HG03571 (cell line): ENCODE measurements around the gene ZDHHC4.
A peak's percentile ranks its signal among the peaks of the same experiment; 100 is the strongest.
"Not testable (repeated sequence)": the region's sequence is repeated elsewhere in the genome, so short reads cannot be mapped to it uniquely, and the experiment has no call there.

ENCODE experiments used
- ATAC-seq: cut with Tn5 transposase; IDR thresholded peaks from one replicate; pipeline ENCODE4 v1.9.1; 2021; ENCODE audit not compliant: unreplicated experiment

The ZDHHC4 gene

GRCh38 chr7:6631605-6632004 is 54.4 kb downstream of the ZDHHC4 start:
- no peak for ATAC-seq

- ATAC-seq: no peak
Measured at GRCh38 chr7:6634021-6634420, 56.8 kb downstream of the ZDHHC4 start.

DNA sequence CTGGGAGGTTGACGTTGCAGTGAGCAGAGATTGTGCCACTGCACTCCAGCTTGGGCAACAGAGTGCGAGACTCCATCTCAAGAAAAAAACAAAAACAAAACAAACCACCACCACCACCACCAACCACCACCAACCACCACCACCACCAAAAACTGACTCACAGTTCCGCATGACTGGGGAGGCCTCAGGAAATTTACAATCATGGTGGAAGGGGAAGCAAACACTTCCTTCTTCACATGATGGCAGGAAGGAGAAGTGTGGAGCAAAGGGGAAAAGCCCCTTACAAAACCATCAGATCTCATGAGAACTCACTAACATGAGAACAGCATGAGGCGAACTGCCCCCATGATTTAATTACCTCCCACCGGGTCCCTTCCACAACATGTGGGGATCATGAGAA is 57.7 kb downstream of the ZDHHC4 start:
- not testable (repeated sequence) for ATAC-seq

- peak; percentile 56 for ATAC-seq
Measured at GRCh38 chr7:6636741-6637543, 59.7 kb downstream of the ZDHHC4 start, which contains the start of gene ZNF316. Gene ZNF316, plus strand, starts transcription at chr7:6637318. Its CDS starts 5,092 bp downstream, at chr7:6642410.

- ATAC-seq: peak; percentile 77
Measured at GRCh38 chr7:6637544-6638229, 60.4 kb downstream of the ZDHHC4 start.
